Measurements from ENCODE around the gene MRM1. TPM values are rescaled to one million over a fixed set of nuclear protein-coding genes. Genes with fewer than 3 reads are reported as not detected.
A peak's percentile ranks its signal among the peaks of the same experiment; 100 is the strongest.

The MRM1 gene
- total RNA-seq, 1 donor from 2014 or later = 2.7 TPM

GRCh38 chr17:36640346-36640745 is 39.0 kb downstream of the MRM1 start:
- Histone ChIP-seq H3K27ac (no peak overlapping the region), H3K9me3 (no peaks in the 10 kb centered on the region), H3K36me3 (no peaks in the 10 kb centered on the region), H3K4me3 (no peak overlapping the region), H3K4me1 (peaks cover 16% of the 10 kb centered on the region), H3K27me3 (peaks cover 10% of the 10 kb centered on the region)
- intact Hi-C loops (cut with DNase I) = no loop called here
- no peak for DNase-seq (ENCODE audit: extremely low spot score in 2 of 2)
- no peak for TF ChIP-seq POLR2AphosphoS5 (IDR thresholded peaks at IDR 0.05; ENCODE audit: insufficient read depth in 1 of 2, low read depth in 1 of 2)
- no peak for TF ChIP-seq CTCF (IDR thresholded peaks at IDR 0.05)
- TF ChIP-seq POLR2A (IDR thresholded peaks at IDR 0.05) = no peak

GRCh38 chr17:36640836-36641235 is 39.5 kb downstream of the MRM1 start:
- Histone ChIP-seq H3K27ac (no peak overlapping the region), H3K9me3 (no peaks in the 10 kb centered on the region), H3K36me3 (no peaks in the 10 kb centered on the region), H3K4me3 (no peak overlapping the region), H3K27me3 (peaks cover 10% of the 10 kb centered on the region), H3K4me1 (peaks cover 16% of the 10 kb centered on the region)
- DNase-seq (ENCODE audit: extremely low spot score in 2 of 2) = no peak
- TF ChIP-seq CTCF (IDR thresholded peaks at IDR 0.05) = no peak
- no peak for TF ChIP-seq POLR2AphosphoS5 (IDR thresholded peaks at IDR 0.05; ENCODE audit: insufficient read depth in 1 of 2, low read depth in 1 of 2)
- TF ChIP-seq POLR2A (IDR thresholded peaks at IDR 0.05) = no peak
- intact Hi-C loops (cut with DNase I) = no loop called here

- intact Hi-C loops (cut with DNase I) = no loop called here
- Histone ChIP-seq H3K4me3 (peak overlapping the region; percentile 28 to 31), H3K27me3 (peaks cover 10% of the 10 kb centered on the region), H3K4me1 (peaks cover 16% of the 10 kb centered on the region), H3K27ac (no peak overlapping the region), H3K36me3 (no peaks in the 10 kb centered on the region), H3K9me3 (no peaks in the 10 kb centered on the region)
- TF ChIP-seq POLR2A (IDR thresholded peaks at IDR 0.05) (no peak), CTCF (IDR thresholded peaks at IDR 0.05) (no peak), POLR2AphosphoS5 (IDR thresholded peaks at IDR 0.05; ENCODE audit: insufficient read depth in 1 of 2, low read depth in 1 of 2) (no peak)
- DNase-seq (ENCODE audit: extremely low spot score in 2 of 2) = no peak
Observed at GRCh38 chr17:36641331-36641876, 40.0 kb downstream of the MRM1 start.

- Histone ChIP-seq H3K27me3 (peaks cover 10% of the 10 kb centered on the region), H3K9me3 (no peaks in the 10 kb centered on the region), H3K36me3 (no peaks in the 10 kb centered on the region), H3K4me1 (peaks cover 16% of the 10 kb centered on the region), H3K27ac (no peak overlapping the region), H3K4me3 (peak overlapping the region; percentile 28 to 31)
- intact Hi-C loops (cut with DNase I) = no loop called here
- TF ChIP-seq POLR2A (IDR thresholded peaks at IDR 0.05) (no peak), CTCF (IDR thresholded peaks at IDR 0.05) (no peak), POLR2AphosphoS5 (IDR thresholded peaks at IDR 0.05; ENCODE audit: insufficient read depth in 1 of 2, low read depth in 1 of 2) (no peak)
- no peak for DNase-seq (ENCODE audit: extremely low spot score in 2 of 2)
Observed at GRCh38 chr17:36641877-36642845, 40.8 kb downstream of the MRM1 start.

Data from vagina (tissue), 2 donors.